HG03432 (cell line): ENCODE measurements around the gene TMEM135.

Source experiments
- ATAC-seq: cut with Tn5 transposase; IDR thresholded peaks from one replicate; pipeline ENCODE4 v1.9.1; 2021; ENCODE audit warnings: mild to moderate bottlenecking, moderate library complexity; ENCODE audit not compliant: unreplicated experiment

The TMEM135 gene

DNA sequence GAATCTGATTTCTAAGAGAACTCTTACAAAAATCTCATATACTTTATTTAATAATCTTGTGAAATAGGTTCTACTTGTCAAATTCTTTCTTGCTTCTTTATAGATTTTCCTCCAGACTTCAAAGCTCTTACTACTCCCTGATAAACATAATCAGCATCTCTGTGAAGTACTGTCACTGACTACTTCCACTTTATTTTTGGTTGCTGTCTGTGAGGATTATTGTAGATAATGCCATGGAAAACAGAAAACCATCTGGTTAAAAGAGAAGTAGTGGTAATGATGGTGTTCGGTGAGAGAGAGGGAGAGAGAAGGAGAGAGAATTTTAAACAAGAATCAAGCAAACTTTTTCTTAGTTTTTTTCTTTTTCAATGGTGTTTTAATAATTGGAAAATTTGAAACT, 152.3 kb downstream of the TMEM135 start:
- no peak for ATAC-seq

DNA sequence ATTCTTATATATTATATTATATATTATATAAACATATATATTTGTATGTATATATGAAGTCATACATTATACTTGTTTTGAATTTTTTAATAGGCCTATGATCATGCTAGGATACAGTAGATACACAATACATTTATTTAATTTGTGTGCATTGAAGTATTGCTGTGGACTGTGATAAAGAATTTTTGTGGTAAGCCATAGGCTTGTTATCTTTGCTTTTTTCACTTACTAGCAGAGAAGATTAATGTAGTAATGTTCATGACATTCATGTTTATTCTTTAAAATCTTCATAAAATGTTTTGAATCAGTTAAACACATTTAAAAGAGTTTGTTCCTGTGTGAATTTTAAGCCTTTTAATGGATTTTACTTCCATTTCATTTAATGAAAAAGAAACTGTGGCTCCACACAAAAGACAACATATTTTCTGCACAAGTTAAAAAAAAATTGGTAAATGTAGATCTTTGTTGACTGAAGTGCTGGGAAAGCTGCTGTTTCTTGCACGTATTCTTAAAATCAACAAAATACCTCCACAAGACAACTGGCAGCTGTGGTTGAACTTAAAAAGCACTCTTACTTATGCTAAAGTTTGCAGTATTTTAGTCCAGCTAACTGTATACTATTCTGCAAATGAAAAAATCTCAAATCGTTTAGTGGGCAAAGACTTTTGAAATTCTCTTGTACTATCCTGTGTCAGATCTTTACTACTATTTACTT, 156.2 kb downstream of the TMEM135 start:
- ATAC-seq: no peak

DNA sequence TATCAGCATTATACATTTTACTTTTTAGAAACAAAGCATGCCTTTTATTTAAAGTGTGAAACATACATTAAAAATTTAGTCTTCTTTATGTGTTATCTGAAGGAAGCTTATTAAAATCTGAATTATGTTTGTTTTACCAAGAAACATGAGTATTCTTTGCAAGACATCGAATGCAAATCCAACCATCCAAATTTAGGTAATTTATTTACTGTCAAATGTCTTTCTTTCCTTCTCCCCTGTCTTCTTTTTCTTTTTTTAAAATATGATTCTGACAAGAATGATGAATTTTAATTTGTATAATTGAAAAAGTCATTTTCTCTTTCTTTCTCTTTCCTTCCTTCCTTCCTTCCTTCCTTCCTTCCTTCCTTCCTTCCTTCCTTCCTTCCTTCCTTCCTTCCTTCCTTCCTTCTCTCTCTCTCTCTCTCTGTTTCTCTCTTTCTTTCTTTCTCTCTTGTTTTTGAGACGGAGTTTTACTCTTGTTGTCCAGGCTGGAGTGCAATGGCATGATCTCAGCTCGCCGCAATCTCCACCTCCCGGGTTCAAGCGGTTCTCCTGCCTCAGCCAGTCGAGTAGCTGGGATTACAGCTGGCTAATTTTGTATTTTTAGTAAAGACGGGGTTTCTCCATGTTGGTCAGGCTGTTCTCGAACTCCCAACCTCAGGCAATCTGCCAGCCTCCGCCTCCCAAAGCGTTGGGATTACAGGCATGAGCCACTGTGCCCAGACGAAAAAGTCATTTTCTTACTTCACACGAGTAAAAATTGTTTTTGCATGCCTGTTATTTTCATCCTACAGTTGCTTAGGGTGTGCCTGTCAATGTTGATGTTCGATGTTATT, 157.5 kb downstream of the TMEM135 start:
- ATAC-seq: no peak

DNA sequence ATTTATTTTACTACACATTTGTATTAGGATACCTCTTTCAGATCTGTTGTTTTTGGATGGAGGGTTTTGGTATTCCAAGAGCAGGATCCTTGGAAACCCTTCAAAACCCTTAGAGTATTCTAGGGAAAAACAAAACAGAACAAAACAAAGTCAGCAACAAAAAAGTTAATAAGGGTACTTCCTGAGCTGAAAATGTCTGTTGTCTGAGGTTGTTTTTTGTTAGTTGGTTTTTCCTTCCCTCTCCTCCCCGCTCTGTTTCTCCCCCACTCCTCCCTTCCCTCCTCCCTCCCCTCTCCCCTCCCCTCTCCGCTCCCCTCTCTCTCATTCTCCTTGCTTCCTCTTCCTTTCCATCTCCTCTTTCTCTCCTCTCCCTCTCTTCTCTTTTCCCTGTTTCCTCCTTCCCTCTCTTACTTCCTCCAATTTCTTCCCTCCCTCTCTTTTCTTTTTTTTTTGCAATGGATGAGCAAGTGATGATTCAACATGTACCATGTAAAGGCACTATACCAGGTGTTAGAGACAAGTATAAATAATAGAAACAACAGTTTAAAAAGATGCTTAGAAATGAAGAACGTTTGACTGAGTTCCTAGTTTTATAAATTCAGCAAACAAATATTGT, 160.6 kb downstream of the TMEM135 start:
- ATAC-seq: no peak

DNA sequence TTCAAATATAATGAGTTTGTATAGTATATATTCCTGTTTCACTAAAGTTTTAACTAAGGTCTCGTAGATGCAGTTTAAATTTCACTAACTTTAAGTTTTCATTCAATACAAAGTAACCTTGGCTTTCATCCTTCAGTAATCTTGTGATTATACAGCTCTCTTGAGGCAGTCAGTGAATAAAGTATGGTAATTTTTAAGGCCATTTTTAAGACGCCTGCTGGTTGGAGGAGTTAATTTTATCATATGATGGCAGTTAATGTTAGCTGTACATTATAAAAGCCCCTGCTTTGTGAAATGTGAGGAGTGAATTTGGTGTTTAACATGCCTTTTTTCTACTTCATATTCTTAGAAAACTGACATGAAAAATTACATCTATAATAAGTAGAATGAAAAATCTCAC, 163.6 kb downstream of the TMEM135 start:
- ATAC-seq: no peak

DNA sequence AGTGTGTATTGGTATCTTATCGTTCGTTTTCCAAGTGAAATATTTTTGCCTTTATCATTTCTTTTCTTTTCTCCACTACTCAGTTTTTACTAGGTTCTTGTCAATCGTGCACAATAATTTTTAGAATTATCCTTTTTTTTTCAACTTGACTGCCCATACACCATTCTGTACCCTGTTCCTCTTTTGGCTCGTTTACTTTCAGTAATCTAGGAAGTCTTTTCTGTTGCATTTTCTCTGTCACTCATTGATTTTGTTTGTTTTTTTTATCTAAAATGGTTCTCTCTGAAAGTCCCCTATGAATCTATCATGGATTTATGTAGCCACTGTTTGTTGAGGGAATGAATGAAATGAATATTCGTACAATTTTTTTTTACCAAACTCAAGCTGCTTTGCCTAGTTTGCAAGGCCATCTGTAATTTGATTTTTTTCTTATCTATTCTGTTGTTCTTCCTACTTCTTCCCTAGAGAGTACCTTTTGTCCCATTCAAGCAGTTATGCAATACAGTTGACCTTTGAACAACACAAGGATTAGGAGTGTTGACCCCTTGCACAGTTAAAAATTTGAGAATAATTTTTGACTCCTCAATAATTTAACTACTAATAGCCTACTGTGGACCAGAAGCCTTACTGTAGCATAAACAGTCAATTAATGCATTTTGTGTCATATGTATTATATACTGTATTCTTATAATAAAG, 166.3 kb downstream of the TMEM135 start:
- no peak for ATAC-seq

DNA sequence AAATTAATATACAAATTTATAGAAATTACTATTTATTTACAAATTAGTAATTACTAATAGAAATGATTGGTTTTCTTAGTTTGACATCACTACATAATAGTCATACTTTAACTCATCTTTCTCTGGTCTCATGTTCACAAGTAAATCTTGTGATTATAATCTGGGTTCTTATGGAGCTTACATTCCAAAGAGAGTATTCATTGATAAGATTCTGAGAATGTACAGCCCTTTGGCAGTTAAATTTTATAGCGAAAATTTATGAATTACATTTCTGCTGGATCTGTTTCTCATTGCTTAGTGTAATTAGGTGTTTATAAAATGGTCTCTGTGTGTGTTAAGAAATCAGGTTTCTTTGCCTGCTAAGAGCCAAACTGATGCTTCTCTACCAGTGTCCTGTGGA, 175.2 kb downstream of the TMEM135 start:
- ATAC-seq: no peak

DNA sequence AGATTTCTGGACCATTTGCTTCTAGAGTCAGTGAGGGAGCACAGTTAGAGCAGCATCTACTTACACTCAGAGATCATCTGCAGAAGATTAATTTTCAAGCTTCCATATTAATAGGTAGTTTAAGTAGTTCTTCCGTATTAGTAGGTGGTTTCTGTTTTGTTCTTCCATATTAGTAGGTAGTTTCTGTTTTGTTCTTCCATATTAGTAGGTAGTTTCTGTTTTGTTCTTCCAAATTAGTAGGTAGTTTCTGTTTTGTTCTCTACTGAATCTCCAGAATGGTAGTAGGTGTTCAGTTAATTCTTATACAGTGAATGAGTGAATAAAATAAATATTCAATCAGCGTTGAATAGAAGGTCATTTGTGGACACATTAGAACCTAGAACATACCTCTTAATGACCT, 175.7 kb downstream of the TMEM135 start:
- peak; percentile 80 for ATAC-seq

DNA sequence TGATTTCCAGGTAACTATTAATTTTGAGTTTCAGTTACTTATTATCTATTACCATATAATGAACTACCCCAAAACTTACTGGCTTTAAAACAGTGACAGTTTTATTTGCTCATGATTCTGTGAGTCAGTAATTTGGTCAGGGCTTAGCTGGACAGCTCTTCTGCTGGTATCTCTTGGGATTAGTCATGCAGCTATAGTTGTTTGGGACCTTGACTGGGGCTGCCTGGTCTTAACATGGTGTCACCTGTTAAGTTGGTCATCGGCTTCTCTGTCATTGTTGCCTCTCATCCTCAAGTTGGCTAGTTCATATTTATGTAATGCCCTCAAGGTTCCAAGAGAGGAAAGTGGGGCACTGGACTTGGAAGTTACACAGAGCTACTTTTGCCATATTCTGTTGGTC, 177.5 kb downstream of the TMEM135 start:
- ATAC-seq: no peak

DNA sequence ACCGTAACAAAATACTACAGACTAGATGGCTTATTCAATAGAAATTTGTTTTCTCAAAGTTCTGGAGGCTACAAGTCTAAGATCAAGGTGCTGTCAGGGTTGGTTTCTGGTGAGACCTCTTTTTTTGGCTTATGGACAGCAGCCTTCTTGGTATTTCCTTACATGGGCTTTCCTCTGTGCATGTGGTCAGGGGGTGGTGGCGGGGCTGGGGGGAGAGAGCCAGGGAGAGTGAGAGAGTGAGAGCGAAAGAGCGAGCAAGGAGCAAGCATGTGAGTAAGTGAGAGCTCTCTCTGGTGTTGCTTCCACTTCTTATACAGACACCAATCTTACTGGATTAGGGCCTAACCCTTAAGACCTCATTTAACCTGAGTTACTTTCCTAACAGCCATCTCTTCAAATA, 181.5 kb downstream of the TMEM135 start:
- no peak for ATAC-seq

DNA sequence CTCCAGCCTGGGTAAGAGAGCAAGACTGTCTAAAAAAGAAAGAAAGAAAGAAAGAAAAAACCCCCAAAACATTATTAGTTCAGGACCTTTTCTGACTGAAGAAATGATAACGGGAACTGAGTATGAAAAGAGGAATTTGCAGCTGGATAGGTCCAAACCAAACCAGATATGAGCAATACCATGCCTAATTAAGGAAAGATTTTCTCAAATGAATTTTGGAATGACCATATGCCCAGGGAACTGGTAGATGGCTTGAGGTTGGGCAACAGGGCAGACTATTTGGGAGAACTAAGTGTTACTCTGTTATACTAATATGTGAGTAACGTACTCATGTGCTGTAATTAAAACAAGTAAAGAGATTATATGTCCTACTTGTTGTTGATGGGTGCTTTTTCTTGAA, 186.1 kb downstream of the TMEM135 start:
- ATAC-seq: no peak

DNA sequence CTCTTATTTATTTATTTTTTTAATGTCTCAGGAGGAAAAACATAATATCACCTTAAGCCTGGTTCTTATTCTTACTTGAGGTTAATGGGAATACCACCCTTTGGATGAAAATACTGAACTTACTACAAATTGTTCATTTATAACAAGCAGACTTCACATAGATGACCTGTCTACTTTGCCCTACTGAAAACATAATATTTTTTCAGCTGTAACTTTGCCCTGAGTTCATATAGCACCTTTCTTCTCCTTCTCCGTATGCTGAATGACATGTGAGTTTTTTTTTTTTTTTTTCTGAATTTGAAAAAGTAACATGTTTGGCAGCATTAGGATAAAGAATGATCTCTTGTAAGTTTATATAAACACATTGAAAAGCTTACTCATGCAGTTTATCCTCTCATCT, 186.8 kb downstream of the TMEM135 start:
- no peak for ATAC-seq

DNA sequence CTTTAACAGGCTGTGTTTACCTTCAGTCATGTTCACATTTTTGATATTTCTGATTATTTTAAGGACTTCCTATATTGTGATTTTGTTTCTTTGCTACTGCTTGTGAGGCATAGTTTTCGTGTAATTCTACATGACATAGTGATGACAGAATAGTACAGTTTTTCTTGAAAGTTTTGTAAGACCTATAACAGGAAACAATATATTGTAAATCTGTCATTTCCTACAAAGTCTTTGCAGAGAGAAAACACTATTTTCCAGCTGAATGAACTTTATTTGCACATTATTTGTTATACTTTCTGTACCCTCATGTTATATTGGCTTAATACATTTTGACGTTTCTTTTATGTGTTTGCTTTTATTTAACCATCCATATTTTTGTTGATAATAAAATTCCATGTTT, 191.1 kb downstream of the TMEM135 start:
- no peak for ATAC-seq

DNA sequence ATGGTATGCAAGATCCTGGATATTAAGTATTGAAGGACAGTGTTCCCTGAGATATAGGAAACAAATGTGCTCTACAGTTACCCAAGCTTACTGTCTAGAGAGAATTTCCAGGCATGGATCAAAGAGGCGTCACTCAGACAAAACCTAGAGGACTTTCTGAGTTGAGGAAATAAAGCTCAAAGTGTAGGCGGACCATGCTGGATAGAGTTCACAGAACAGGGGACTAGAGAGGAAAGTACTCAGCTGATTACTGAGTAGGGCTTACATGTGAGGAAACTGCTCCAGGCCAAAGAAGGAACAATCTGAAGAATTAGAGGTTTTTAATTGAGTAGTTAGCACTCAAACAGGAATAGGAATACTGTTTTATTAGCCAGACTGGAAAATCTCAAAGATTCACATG, 193.3 kb downstream of the TMEM135 start:
- no peak for ATAC-seq

DNA sequence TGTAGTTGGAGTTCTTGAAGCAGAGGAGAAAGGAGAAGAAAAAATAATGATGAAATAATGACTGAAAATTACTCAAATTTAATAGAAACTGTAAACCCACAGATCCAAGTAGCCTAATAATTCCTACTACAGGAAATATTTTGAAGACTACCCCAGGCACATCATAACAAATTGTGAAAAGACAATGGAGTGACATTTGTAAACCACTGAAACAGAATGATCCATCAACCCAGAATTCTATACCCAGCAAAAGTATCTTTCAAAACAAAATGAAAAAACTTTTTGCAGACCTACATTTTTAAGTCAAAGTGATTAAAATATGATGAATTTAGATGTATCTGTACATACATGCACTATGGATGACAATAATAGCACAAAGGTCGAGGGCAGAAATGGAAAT, 194.6 kb downstream of the TMEM135 start:
- no peak for ATAC-seq

DNA sequence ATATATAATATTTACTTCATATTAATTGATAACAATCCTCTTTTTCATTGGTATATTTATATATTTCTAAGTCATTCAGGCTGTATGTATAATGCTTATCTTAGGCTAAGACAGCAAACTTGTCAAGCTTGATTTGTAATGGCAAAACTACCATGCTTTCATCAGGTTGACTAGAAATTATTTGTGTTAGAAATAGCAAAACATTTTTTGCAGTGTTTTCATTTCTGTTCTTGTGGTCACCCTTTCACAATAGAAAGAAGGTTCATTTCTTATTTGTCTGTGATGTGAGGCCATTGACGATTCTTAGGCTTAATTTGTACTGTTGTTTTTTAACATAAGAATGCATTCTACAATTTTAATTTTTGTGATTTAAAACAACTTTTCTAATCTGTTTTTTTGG, 197.6 kb downstream of the TMEM135 start:
- ATAC-seq: no peak

DNA sequence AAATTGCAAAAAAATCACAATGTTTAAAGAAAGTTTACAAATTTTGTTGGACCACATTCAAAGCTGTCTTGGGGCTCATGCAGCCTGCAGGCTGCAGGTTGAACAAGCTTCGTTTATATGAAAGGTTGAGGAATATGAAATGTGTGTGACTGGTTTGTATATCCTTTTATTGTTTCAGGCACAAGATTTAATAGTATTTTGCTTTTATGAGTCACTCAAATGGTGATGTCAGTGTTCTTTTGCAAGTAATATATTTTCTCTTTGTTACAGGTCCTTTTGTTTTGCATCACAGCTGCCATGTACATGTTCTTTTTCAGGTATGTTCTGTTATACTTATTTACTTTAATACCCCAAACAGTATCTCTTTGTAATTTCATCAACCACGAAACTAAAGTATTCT, 198.6 kb downstream of the TMEM135 start:
- no peak for ATAC-seq

DNA sequence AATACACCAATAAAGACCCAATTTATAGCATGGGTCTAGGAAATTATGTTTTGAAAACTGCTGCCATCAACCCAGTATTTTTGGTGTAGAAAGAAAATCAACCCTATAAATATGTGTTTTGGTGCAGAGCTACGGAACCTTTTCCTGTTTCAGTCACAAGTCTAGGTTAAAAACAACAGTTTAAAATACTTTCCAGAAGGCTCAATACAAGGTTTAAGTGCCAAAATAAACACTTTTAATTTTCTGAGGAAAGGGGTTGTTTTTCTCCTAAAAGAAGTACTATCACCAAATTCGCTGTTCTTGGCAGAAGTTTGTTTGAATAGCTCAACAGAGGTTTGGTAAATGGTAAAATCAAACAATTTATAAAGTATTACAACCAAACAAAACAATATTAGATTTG, 201.3 kb downstream of the TMEM135 start:
- ATAC-seq: no peak

DNA sequence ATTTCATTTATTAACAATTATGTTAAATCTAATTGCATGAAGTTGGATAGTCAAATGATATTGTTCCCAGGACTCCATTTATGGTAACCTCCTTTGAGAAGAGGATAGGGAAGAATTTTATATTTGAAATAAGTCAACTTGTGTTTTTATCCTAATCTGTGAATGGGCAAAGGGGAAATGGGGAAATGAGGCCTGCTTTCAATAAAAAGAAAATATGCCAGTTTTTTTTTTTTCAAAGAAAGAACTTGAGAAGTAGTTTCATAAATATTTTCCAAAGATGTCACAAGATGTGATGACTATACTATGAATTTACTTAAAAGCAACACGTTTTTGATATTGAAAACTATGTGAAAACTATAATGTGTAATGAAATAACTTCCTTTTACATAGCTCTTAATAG, 201.8 kb downstream of the TMEM135 start:
- ATAC-seq: no peak

DNA sequence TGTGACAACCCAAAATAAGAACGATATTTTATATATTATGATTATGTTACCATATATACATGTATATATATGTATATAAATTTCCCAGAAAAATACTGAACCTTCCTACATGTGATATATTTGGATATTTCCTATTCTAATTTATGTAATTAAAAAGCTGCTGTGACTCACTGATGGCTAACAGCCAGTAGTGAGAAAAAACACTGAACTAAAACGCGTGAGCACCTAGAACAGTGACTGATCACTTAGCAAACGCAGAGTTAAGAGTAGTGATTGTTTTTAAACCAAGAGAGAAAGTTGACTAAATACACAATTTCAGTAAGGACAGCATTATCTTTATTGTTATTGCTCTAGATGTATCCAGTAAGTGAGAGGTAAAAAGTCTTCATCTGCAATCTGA, 213.8 kb downstream of the TMEM135 start:
- no peak for ATAC-seq

DNA sequence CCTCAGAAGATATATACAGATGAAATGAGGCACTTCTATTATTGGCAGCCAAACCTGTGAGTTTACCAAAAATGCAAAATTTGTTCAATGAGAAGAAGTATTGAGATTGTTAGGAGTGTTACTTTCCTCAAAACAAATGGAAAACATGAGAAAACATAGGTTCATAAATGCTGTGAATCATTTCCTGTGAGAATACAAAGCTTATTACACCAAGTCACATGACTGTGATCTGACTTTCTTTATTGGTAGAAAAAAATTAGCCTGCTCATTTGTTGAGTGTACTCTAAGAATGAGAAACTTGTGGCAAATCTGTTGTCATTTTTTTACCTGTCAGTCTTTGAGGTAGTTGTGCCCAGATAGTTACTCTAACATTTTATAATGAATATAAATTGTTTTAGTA, 215.1 kb downstream of the TMEM135 start:
- no peak for ATAC-seq

DNA sequence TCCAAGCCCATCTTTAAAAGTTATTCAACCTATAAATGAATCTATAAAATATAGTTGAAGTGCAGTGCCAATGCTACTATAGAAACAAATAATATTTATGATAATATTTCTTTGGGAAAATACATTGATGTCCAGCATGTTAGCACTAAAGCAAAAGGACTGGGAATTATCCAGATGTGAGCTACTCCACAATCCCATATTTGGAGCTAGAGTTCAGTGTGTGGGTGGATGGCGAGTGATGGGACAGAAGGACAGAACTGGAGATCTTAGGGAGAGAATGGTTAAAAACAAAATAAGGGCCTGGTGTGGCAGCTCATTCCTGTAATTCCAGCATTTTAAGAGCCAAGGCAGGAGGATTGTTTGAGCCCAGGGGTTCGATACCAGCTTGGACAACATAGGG, 216.8 kb downstream of the TMEM135 start:
- ATAC-seq: no peak
